GM12874 (cell line): ENCODE results near the gene PLCB4.

Experiments used
- CTCF ChIP-seq: IDR thresholded peaks from 2 replicates; pipeline ENCODE4 v1.5.1; 2011; ENCODE audit warnings: low read depth, mild to moderate bottlenecking, control low read depth, low read length, moderate library complexity; ENCODE audit not compliant: insufficient read depth

Gene PLCB4

GRCh38 chr20:9206486-9206885 is 137.6 kb downstream of the PLCB4 start:
- TF ChIP-seq CTCF: no peak

- TF ChIP-seq CTCF: no peak
Observed at GRCh38 chr20:9207253-9207652, 138.4 kb downstream of the PLCB4 start.

GRCh38 chr20:9210356-9210755 is 141.5 kb downstream of the PLCB4 start:
- TF ChIP-seq CTCF: no peak

GRCh38 chr20:9211016-9211760 is 142.3 kb downstream of the PLCB4 start:
- no peak for TF ChIP-seq CTCF

GRCh38 chr20:9212735-9213134 is 143.8 kb downstream of the PLCB4 start:
- TF ChIP-seq CTCF: no peak

- no peak for TF ChIP-seq CTCF
Observed at GRCh38 chr20:9214685-9215084, 145.8 kb downstream of the PLCB4 start.

GRCh38 chr20:9215539-9215938 is 146.7 kb downstream of the PLCB4 start:
- no peak for TF ChIP-seq CTCF
